Liver (tissue), 9 donors: Measurements from ENCODE around the gene CDCA5. TPM values are rescaled to one million over a fixed set of nuclear protein-coding genes. Genes with fewer than 3 reads are reported as not detected.

Source experiments
- DNase-seq: peaks from one replicate; pipeline ENCODE4 v3.0.0-alpha.2; 2017; ENCODE audit warnings: low spot score
- H3K27ac ChIP-seq, 2 donors: one replicate each; pipeline ENCODE4 v1.7.0; 2013; ENCODE audit warnings: inconsistent platforms in 2 of 2, low read length in 2 of 2, control low read depth in 1 of 2, low read depth in 1 of 2, mild to moderate bottlenecking in 1 of 2
- H3K27me3 ChIP-seq, 4 donors: one replicate each; pipeline versions ENCODE4 v1.6.1 to v1.7.0; 2013; ENCODE audit warnings: low read length in 3 of 4, inconsistent platforms in 1 of 4, mild to moderate bottlenecking in 1 of 4, moderate library complexity in 1 of 4; ENCODE audit not compliant: control insufficient read depth in 4 of 4, insufficient read depth in 4 of 4
- H3K36me3 ChIP-seq, 4 donors: one replicate each; pipeline versions ENCODE4 v1.6.1 to v1.7.0; 2013; ENCODE audit warnings: low read length in 3 of 4, mild to moderate bottlenecking in 3 of 4, low read depth in 1 of 4, moderate library complexity in 1 of 4; ENCODE audit not compliant: control insufficient read depth in 4 of 4, insufficient read depth in 3 of 4
- H3K4me1 ChIP-seq, 4 donors: one replicate each; pipeline versions ENCODE4 v1.6.1 to v1.7.0; 2013; ENCODE audit warnings: low read length in 3 of 4, mild to moderate bottlenecking in 3 of 4, moderate library complexity in 1 of 4; ENCODE audit not compliant: control insufficient read depth in 4 of 4, insufficient read depth in 4 of 4
- H3K4me3 ChIP-seq, 3 donors: one replicate each; pipeline versions ENCODE4 v1.6.1 to v1.7.0; 2013; ENCODE audit warnings: low read length in 3 of 3, control low read depth in 1 of 3, low read depth in 1 of 3, mild to moderate bottlenecking in 1 of 3
- H3K9ac ChIP-seq, 2 donors: one replicate each; pipeline ENCODE4 v1.7.0; 2013; ENCODE audit warnings: low read length in 2 of 2, mild to moderate bottlenecking in 2 of 2, moderate library complexity in 2 of 2, control low read depth in 1 of 2, low read depth in 1 of 2
- H3K9me3 ChIP-seq, 4 donors: one replicate each; pipeline versions ENCODE4 v1.6.1 to v1.7.0; 2013; ENCODE audit warnings: low read length in 3 of 4; ENCODE audit not compliant: control insufficient read depth in 4 of 4
- ATF3 ChIP-seq: IDR thresholded peaks from 2 replicates; pipeline ENCODE4 v1.6.1; 2016; ENCODE audit warnings: antibody characterized with exemption
- CTCF ChIP-seq: fragments of 150-350 bp; IDR thresholded peaks from 2 replicates; pipeline ENCODE4 v1.5.1; 2017; ENCODE audit warnings: improper control_type of control experiment, low read depth, low read length; ENCODE audit not compliant: missing input control
- EGR1 ChIP-seq, 2 donors: IDR thresholded peaks; 2 replicates each; pipeline ENCODE4 v1.6.1; 2016 to 2018; ENCODE audit warnings: antibody characterized with exemption in 2 of 2, low read depth in 2 of 2
- FOXA2 ChIP-seq: IDR thresholded peaks from 2 replicates; pipeline ENCODE4 v1.6.1; 2016; ENCODE audit warnings: antibody characterized with exemption
- GABPA ChIP-seq, 2 donors: IDR thresholded peaks in 1 of 2; conservative IDR thresholded peaks in 1 of 2; 2 replicates each; pipeline ENCODE4 v1.6.1; 2016; ENCODE audit warnings: antibody characterized with exemption in 2 of 2, mild to moderate bottlenecking in 1 of 2, moderate library complexity in 1 of 2
- HNF4A ChIP-seq, 2 donors: conservative IDR thresholded peaks; 2 replicates each; pipeline ENCODE4 v1.6.1; 2016; ENCODE audit warnings: antibody characterized with exemption in 2 of 2, mild to moderate bottlenecking in 2 of 2
- HNF4G ChIP-seq: IDR thresholded peaks from 2 replicates; pipeline ENCODE4 v1.6.1; 2016; ENCODE audit warnings: antibody characterized with exemption
- JUND ChIP-seq, 2 donors: IDR thresholded peaks; 2 replicates each; pipeline ENCODE4 v1.6.1; 2016; ENCODE audit warnings: antibody characterized with exemption in 2 of 2
- MAX ChIP-seq: IDR thresholded peaks from 2 replicates; pipeline ENCODE4 v1.6.1; 2016; ENCODE audit warnings: antibody characterized with exemption
- NR2F2 ChIP-seq: IDR thresholded peaks from 2 replicates; pipeline ENCODE4 v1.6.1; 2016; ENCODE audit warnings: antibody characterized with exemption
- REST ChIP-seq: IDR thresholded peaks from 2 replicates; pipeline ENCODE4 v1.6.1; 2016; ENCODE audit warnings: antibody characterized with exemption, mild to moderate bottlenecking
- RXRA ChIP-seq, 2 donors: IDR thresholded peaks; 2 replicates each; pipeline ENCODE4 v1.6.1; 2017 to 2018; ENCODE audit warnings: antibody characterized with exemption in 2 of 2, mild to moderate bottlenecking in 1 of 2
- SP1 ChIP-seq: IDR thresholded peaks from 2 replicates; pipeline ENCODE4 v1.6.1; 2018; ENCODE audit warnings: antibody characterized with exemption, mild to moderate bottlenecking
- TAF1 ChIP-seq: conservative IDR thresholded peaks from 2 replicates; pipeline ENCODE4 v1.6.1; 2016; ENCODE audit warnings: antibody characterized with exemption, mild to moderate bottlenecking
- YY1 ChIP-seq: IDR thresholded peaks from 2 replicates; pipeline ENCODE4 v1.6.1; 2016; ENCODE audit warnings: antibody characterized with exemption, mild to moderate bottlenecking
- ZBTB33 ChIP-seq: IDR thresholded peaks from 2 replicates; pipeline ENCODE4 v1.6.1; 2016; ENCODE audit warnings: antibody characterized with exemption
- WGBS: extraction: QIAGEN DNeasy Blood & Tissue Kit; methylation state at CpG from one replicate; pipeline ENCODE4 v1.1.7; 2013; 5-methylcytosine and 5-hydroxymethylcytosine counted together
- polyA plus RNA-seq, 2 donors: library from polyadenylated mRNA; stranded (reverse) in 1 of 2; unstranded in 1 of 2; fragments of 200-250 nt in 1 of 2; fragments of >200 nt in 1 of 2; fragmentation: Nextera tagmentation in 1 of 2; extraction: Ambion mirVana in 1 of 2; gene quantifications; one replicate each; pipeline versions ENCODE4 v1.2.1 to v1.2.3, GENCODE V29; 2013 to 2015
- total RNA-seq, 2 donors: library from RNA; depleted of rRNA; stranded (reverse); fragments of >200 nt; gene quantifications; one replicate each; pipeline ENCODE4 v1.2.3, GENCODE V29; 2014
- donor health status: healthy.
- donor health status: healthy.
- donor health status: healthy.
- donor health status: healthy.
- donor health status: healthy.

The CDCA5 gene
- total and polyA plus RNA-seq, 4 donors: 0.17 to 12.0 (median 1.7) TPM

- WGBS: 95% methylated on average over 5 of the region's 5 CpGs
Measured at GRCh38 chr11:65045061-65045460, 38.8 kb downstream of the CDCA5 start.

GRCh38 chr11:65043881-65044501, 39.8 kb downstream of the CDCA5 start:
- WGBS: 91% methylated on average over 23 of the region's 23 CpGs
- no peak for DNase-seq
- H3K9me3 ChIP-seq: no peaks in the 10 kb centered on the region

More at GRCh38 chr11:65045061-65045460, 38.8 kb downstream of the CDCA5 start:
- H3K9me3 ChIP-seq: no peaks in the 10 kb centered on the region
- H3K27ac ChIP-seq: no peak overlapping the region
- peaks cover 4 to 18% (median 10%) of the 10 kb centered on the region in 4 donors for H3K4me1 ChIP-seq
- H3K9ac ChIP-seq: no peak overlapping the region
- no peak overlapping the region for H3K4me3 ChIP-seq
- DNase-seq: no peak
- TF ChIP-seq GABPA (IDR thresholded peaks at IDR 0.05 in 1 of 2, conservative IDR thresholded peaks at IDR 0.05 in 1 of 2) (no peak), FOXA2 (no peak), YY1 (no peak), HNF4G (no peak), RXRA (IDR thresholded peaks at IDR 0.05) (no peak), TAF1 (no peak), MAX (no peak)
- no peaks in the 10 kb centered on the region for H3K27me3 ChIP-seq
- peaks cover 0 to 5% (median 2%) of the 10 kb centered on the region in 4 donors for H3K36me3 ChIP-seq

More at GRCh38 chr11:65043881-65044501, 39.8 kb downstream of the CDCA5 start:
- no peak overlapping the region for H3K27ac ChIP-seq
- H3K36me3 ChIP-seq: peaks cover 0 to 5% (median 2%) of the 10 kb centered on the region in 4 donors
- no peak overlapping the region for H3K4me3 ChIP-seq
- no peak for TF ChIP-seq FOXA2
- no peak for TF ChIP-seq ZBTB33
- TF ChIP-seq NR2F2: no peak
- TF ChIP-seq HNF4G: no peak
- no peak for TF ChIP-seq YY1
- TF ChIP-seq RXRA (IDR thresholded peaks at IDR 0.05): no peak
- no peak for TF ChIP-seq SP1
- no peak for TF ChIP-seq JUND (IDR thresholded peaks at IDR 0.05)
- TF ChIP-seq EGR1 (IDR thresholded peaks at IDR 0.05; ENCODE audit: low read depth in 2 of 2): no peak
- TF ChIP-seq MAX: no peak
- no peak for TF ChIP-seq GABPA (IDR thresholded peaks at IDR 0.05 in 1 of 2, conservative IDR thresholded peaks at IDR 0.05 in 1 of 2)
- TF ChIP-seq ATF3: no peak
- TF ChIP-seq REST: no peak
- no peak for TF ChIP-seq TAF1
- TF ChIP-seq CTCF: no peak
- TF ChIP-seq HNF4A (conservative IDR thresholded peaks at IDR 0.05): no peak
- H3K9ac ChIP-seq: no peak overlapping the region
- H3K27me3 ChIP-seq: no peaks in the 10 kb centered on the region
- H3K4me1 ChIP-seq: peaks cover 4 to 22% (median 12%) of the 10 kb centered on the region in 4 donors
